Measurements from ENCODE around the gene C6orf132.

The C6orf132 gene

GRCh38 chr6:42131531-42131930 is 10.9 kb downstream of the C6orf132 start:
- DNase-seq = no peak

GRCh38 chr6:42129360-42129676 is 13.1 kb downstream of the C6orf132 start:
- DNase-seq = no peak

GRCh38 chr6:42128460-42129359 is 13.7 kb downstream of the C6orf132 start:
- no peak for DNase-seq

GRCh38 chr6:42125663-42126062 is 16.8 kb downstream of the C6orf132 start:
- DNase-seq = no peak

- no peak for DNase-seq
Observed at GRCh38 chr6:42125231-42125630, 17.2 kb downstream of the C6orf132 start.

- DNase-seq = no peak
Observed at GRCh38 chr6:42124223-42124836, 18.1 kb downstream of the C6orf132 start.

- DNase-seq = no peak
Observed at GRCh38 chr6:42123379-42124103, 18.9 kb downstream of the C6orf132 start.

- no peak for DNase-seq
Observed at GRCh38 chr6:42120895-42121865, 21.2 kb downstream of the C6orf132 start.

- DNase-seq = no peak
Observed at GRCh38 chr6:42118162-42119001, 24.0 kb downstream of the C6orf132 start.

- DNase-seq = no peak
Observed at GRCh38 chr6:42117843-42118161, 24.6 kb downstream of the C6orf132 start.

- DNase-seq = no peak
Observed at GRCh38 chr6:42113936-42114636, 28.3 kb downstream of the C6orf132 start.

GRCh38 chr6:42112351-42112750 is 30.1 kb downstream of the C6orf132 start:
- DNase-seq = no peak

GRCh38 chr6:42110683-42111082 is 31.7 kb downstream of the C6orf132 start:
- DNase-seq = no peak

- no peak for DNase-seq
Observed at GRCh38 chr6:42108071-42108470, 34.3 kb downstream of the C6orf132 start.

GRCh38 chr6:42106112-42107023 is 36.1 kb downstream of the C6orf132 start:
- DNase-seq = no peak

- no peak for DNase-seq
Observed at GRCh38 chr6:42105709-42106108, 36.7 kb downstream of the C6orf132 start.

- no peak for DNase-seq
Observed at GRCh38 chr6:42105156-42105648, 37.2 kb downstream of the C6orf132 start.

GRCh38 chr6:42104804-42105125 is 37.7 kb downstream of the C6orf132 start:
- no peak for DNase-seq

GRCh38 chr6:42104095-42104803 is 38.2 kb downstream of the C6orf132 start:
- DNase-seq = no peak
